HTR-8/SVneo (cell line): ENCODE results near the gene MIA2.
A peak's percentile ranks its signal among the peaks of the same experiment; 100 is the strongest.

Experiments used
- DNase-seq: peaks from one replicate; pipeline ENCODE4 v3.0.0; 2011; ENCODE audit warnings: low spot score, mixed read lengths; ENCODE audit not compliant: insufficient read length
- FAIRE-seq: peaks from 2 replicates; lab custom pipeline; 2011; peaks lifted over from hg19 to GRCh38; lab: Jason Lieb, UNC

The MIA2 gene

GRCh38 chr14:39372656-39373055 lies 138.9 kb downstream of the MIA2 start:
- FAIRE-seq (no peak), DNase-seq (no peak)

GRCh38 chr14:39374851-39375250 lies 141.1 kb downstream of the MIA2 start:
- no peak for DNase-seq
- no peak for FAIRE-seq

- FAIRE-seq: peak; percentile 42
- DNase-seq: no peak
These were observed 143.1 kb downstream of the MIA2 start for GRCh38 chr14:39376667-39377403.

- no peak for FAIRE-seq
- DNase-seq: no peak
These were observed 147.7 kb downstream of the MIA2 start for GRCh38 chr14:39381366-39381765.

- DNase-seq (no peak), FAIRE-seq (no peak)
These were observed 148.7 kb downstream of the MIA2 start for GRCh38 chr14:39382463-39382862.

GRCh38 chr14:39383026-39383660 lies 149.4 kb downstream of the MIA2 start:
- FAIRE-seq (no peak), DNase-seq (no peak)

GRCh38 chr14:39383741-39384140 lies 150.0 kb downstream of the MIA2 start:
- DNase-seq (no peak), FAIRE-seq (no peak)

GRCh38 chr14:39384177-39384576 lies 150.5 kb downstream of the MIA2 start:
- DNase-seq (no peak), FAIRE-seq (no peak)

GRCh38 chr14:39393289-39393688 lies 159.6 kb downstream of the MIA2 start:
- FAIRE-seq: no peak
- no peak for DNase-seq

GRCh38 chr14:39395555-39396254 lies 162.0 kb downstream of the MIA2 start:
- DNase-seq: peak; percentile 20

GRCh38 chr14:39396448-39396847 lies 162.7 kb downstream of the MIA2 start:
- DNase-seq (no peak), FAIRE-seq (no peak)

More at GRCh38 chr14:39395555-39396254, 162.0 kb downstream of the MIA2 start:
- FAIRE-seq: no peak

GRCh38 chr14:39398382-39398781 lies 164.7 kb downstream of the MIA2 start:
- DNase-seq (no peak), FAIRE-seq (no peak)

- no peak for FAIRE-seq
- no peak for DNase-seq
These were observed 172.8 kb downstream of the MIA2 start for GRCh38 chr14:39406560-39406959.

GRCh38 chr14:39416072-39416471 lies 182.4 kb downstream of the MIA2 start:
- DNase-seq (no peak), FAIRE-seq (no peak)

- no peak for FAIRE-seq
- DNase-seq: no peak
These were observed 183.3 kb downstream of the MIA2 start for GRCh38 chr14:39417014-39417413.

- FAIRE-seq: no peak
- no peak for DNase-seq
These were observed 185.6 kb downstream of the MIA2 start for GRCh38 chr14:39419272-39419671.

- no peak for FAIRE-seq
- no peak for DNase-seq
These were observed 188.5 kb downstream of the MIA2 start for GRCh38 chr14:39422243-39422642.

- FAIRE-seq (no peak), DNase-seq (no peak)
These were observed 190.1 kb downstream of the MIA2 start for GRCh38 chr14:39423793-39424192.

GRCh38 chr14:39425947-39426346 lies 192.2 kb downstream of the MIA2 start:
- DNase-seq (no peak), FAIRE-seq (no peak)

GRCh38 chr14:39426605-39427004 lies 192.9 kb downstream of the MIA2 start:
- peak; percentile 16 for FAIRE-seq
- DNase-seq: peak; percentile 27

GRCh38 chr14:39428118-39428517 lies 194.4 kb downstream of the MIA2 start:
- FAIRE-seq (no peak), DNase-seq (no peak)
